Bronchial epithelial cell (primary cell): Measurements from ENCODE around the gene APLP2. TPM values are rescaled to one million over a fixed set of nuclear protein-coding genes. Genes with fewer than 3 reads are reported as not detected.

Source experiments
- DNase-seq: peaks from one replicate; pipeline ENCODE4 v3.0.0-alpha.2; 2010; ENCODE audit warnings: low read depth
- FAIRE-seq: peaks from 2 replicates; lab custom pipeline; 2011; peaks lifted over from hg19 to GRCh38; lab: Jason Lieb, UNC
- H3K27me3 ChIP-seq: 2 replicates; pipeline ENCODE4 v1.5.1; 2011; ENCODE audit warnings: low read length; ENCODE audit not compliant: control insufficient read depth, insufficient read depth
- H3K36me3 ChIP-seq: 2 replicates; pipeline ENCODE4 v1.5.1; 2011; ENCODE audit warnings: low read length; ENCODE audit not compliant: control insufficient read depth, insufficient read depth
- H3K4me3 ChIP-seq: 2 replicates; pipeline ENCODE4 v1.5.1; 2011; ENCODE audit warnings: mild to moderate bottlenecking, low read depth, low read length, control low read depth
- total RNA-seq: library from RNA; depleted of rRNA; stranded (reverse); fragments of >200 nt; gene quantifications from 2 replicates; pipeline ENCODE4 v1.2.1, GENCODE V29; 2014
- TF ChIP-seq, protein P1 (sequence below): IDR thresholded peaks from 2 replicates; pipeline ENCODE4 v1.5.1; 2011; ENCODE audit warnings: mild to moderate bottlenecking, moderate library complexity, low read length, control low read depth, inconsistent platforms; ENCODE audit not compliant: insufficient read depth, severe bottlenecking

Gene APLP2
- total RNA-seq, 1 donor from 2014 or later = 504 TPM

DNA sequence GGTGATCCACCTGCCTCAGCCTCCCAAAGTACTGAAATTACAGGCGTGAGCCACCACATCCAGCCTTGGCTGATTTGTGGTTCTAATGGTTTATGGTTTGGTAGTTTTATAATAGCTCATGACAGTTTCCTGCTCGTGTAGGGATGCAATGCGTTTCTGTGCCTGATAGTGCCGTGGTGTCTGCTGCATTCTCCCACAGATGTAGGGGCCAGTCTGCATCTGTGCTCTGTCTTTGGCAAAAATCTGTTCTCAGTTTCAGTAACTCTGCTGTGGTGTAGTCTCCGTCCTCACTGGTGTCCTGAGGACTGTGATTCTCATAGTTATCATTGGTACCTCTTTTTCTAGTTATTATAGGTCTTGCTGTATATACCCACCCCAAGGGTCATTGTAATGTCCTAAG is 106.2 kb downstream of the APLP2 start:
- DNase-seq = no peak
- TF ChIP-seq, protein P1, sequence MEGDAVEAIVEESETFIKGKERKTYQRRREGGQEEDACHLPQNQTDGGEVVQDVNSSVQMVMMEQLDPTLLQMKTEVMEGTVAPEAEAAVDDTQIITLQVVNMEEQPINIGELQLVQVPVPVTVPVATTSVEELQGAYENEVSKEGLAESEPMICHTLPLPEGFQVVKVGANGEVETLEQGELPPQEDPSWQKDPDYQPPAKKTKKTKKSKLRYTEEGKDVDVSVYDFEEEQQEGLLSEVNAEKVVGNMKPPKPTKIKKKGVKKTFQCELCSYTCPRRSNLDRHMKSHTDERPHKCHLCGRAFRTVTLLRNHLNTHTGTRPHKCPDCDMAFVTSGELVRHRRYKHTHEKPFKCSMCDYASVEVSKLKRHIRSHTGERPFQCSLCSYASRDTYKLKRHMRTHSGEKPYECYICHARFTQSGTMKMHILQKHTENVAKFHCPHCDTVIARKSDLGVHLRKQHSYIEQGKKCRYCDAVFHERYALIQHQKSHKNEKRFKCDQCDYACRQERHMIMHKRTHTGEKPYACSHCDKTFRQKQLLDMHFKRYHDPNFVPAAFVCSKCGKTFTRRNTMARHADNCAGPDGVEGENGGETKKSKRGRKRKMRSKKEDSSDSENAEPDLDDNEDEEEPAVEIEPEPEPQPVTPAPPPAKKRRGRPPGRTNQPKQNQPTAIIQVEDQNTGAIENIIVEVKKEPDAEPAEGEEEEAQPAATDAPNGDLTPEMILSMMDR = no peak
- no peak for FAIRE-seq
- Histone ChIP-seq H3K27me3 (no peaks in the 10 kb centered on the region), H3K4me3 (no peak overlapping the region), H3K36me3 (peaks cover 2% of the 10 kb centered on the region)

DNA sequence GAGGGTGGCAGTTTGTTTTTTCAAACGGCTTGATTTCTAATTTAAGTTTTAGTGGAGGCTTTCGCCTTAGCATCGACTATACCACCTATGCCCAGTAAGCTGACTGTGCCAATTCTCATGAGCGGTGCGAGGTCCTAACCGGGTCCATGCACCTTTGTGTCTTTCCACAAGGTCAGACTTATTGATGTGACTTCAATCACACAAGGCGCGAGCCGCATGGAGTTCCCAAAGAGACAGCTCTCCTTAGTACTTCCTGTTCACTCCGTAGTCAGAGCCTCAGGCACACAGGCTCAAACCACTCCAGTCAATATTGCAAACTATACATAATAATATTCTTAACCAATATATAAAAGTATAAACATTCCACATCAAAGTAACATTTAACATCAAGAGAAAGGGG is 108.1 kb downstream of the APLP2 start:
- Histone ChIP-seq H3K27me3 (no peaks in the 10 kb centered on the region), H3K36me3 (peaks cover 2% of the 10 kb centered on the region), H3K4me3 (no peak overlapping the region)
- TF ChIP-seq, protein P1 = no peak
- FAIRE-seq = no peak
- no peak for DNase-seq

DNA sequence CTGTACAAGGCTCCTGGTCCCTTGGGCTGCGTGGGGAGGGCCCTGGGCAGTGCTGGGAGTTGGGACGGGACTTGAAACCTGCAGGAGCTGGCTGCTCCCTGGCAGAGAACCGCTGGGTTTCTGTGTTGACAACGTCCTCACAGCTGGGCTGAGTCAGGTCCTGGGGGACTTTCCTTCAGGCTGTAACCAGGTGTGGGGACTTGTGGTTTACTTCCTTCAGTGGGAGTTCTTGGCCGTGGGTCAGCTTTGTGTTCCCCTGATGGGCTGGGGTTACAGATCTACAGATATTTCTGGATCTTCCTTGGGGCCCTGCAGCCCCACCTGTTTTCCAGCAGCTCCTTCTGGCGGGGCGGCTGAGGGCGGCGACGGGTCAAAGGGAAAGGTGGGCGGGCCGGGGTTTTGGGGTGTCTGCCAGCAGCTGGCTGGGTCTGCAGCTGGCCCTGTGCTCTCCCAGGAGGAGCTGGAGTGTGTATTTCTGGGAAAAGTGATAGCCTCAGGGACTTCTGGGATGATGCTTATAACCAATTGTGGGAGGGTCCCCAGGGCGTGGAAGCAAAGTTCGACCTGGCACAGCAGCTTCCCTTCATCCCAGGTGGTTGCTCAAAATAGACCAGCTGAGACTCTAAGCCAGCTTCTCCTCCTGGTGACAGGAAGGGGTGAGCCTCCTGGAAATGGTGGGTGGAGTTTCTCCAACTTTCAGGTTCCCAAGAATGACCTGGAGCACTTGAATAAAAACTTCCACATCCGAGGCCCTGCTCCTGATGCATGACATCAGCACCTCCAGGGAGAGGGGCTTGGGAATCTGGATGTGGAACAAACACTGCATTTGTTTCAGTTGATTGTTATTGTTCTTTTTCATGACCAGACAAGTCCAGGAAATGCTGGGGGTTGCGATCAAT is 109.0 kb downstream of the APLP2 start:
- TF ChIP-seq, protein P1 = no peak
- peak; percentile 65 for DNase-seq
- H3K27me3 ChIP-seq = no peaks in the 10 kb centered on the region
- FAIRE-seq = peak; percentile 7
- peaks cover 3% of the 10 kb centered on the region for H3K36me3 ChIP-seq
- H3K4me3 ChIP-seq = no peak overlapping the region

DNA sequence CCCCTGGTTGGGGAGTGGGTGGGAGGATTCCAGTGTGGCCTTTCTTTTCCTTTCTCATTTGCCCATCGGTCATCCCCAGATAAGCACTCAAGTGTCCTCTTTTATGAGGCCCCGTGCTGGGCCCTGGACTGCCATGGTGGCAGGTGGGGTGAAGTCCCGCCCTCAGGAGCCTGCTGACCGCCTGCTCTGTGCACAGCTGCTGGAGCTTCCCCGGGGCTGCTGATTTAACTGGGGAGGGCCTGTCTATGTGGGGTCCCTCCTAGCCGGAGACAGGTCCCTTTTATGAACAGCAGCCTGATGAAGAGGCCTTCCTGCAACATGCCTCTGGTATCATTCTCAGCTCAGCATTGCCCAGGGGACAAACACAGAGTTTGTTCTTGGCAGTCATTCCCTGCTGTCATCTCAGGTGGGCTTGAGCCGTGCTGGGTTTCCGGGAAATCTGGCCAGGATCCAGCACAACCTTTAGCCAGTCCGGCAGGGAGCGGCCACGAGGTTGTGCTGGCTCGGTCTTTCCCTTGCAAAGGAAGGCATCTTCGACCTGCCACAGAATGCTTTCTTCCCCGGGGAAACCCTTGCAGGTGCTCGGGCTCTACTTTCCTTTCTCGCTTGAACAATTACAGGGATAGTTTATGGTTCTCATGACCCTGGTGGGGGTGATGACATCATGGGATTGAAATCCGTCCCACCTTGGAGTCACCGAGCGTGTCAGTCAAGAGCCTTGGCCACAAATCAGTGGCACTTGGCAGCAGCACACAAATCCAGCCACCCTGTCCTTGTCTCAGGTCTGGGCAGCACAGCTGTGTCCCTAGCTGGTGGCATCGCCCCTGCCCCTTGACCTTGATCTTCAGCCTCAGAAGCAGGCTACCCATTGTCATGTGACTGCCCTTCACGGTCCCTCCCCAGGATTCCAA is 110.0 kb downstream of the APLP2 start:
- Histone ChIP-seq H3K27me3 (no peaks in the 10 kb centered on the region), H3K36me3 (peaks cover 2% of the 10 kb centered on the region), H3K4me3 (no peak overlapping the region)
- TF ChIP-seq, protein P1 = no peak
- FAIRE-seq (no peak), DNase-seq (no peak)

DNA sequence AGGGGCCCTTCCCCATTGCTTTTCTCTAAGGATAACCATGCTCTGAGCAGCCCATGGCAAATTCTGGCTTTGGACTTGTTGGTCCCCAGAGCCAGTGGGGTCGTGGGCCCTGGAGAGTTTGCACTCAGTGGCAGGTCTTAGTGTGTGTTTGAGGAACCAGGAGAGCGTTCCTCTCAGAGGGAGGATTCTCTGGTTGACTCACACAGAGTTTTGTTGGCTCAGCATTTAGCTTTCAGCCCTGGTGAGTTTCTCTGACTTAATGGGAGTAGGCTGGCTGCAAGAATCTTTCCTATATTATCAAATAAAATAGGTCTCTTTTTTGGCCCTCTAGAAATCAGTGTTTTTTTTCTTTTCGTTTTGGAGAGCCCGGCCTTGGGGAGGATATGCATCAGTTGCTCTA is 110.8 kb downstream of the APLP2 start:
- TF ChIP-seq, protein P1 = no peak
- no peak for FAIRE-seq
- peaks cover 2% of the 10 kb centered on the region for H3K36me3 ChIP-seq
- DNase-seq = peak; percentile 80
- H3K4me3 ChIP-seq = no peak overlapping the region
- no peaks in the 10 kb centered on the region for H3K27me3 ChIP-seq
